ENCODE data around the gene FOLR1.

GRCh38 chr11:72146625-72147024 lies 45.3 kb upstream of the FOLR1 start:
- TF ChIP-seq CTCF (IDR thresholded peaks at IDR 0.05; ENCODE audit: low read length) (no peak), EZH2phosphoT487 (IDR thresholded peaks at IDR 0.05; ENCODE audit: low read length) (no peak)

All from MM.1S (cell line).